Stimulated activated CD8-positive, alpha-beta memory T cell treated with anti-CD3 and anti-CD28 coated beads, Interleukin-12 subunit alpha, Interleukin-12 subunit beta, amount 100 ng/mL, for 4 hours (primary cell): Measurements from ENCODE around the gene IL20RA.
"Not testable (repeated sequence)": the region's sequence is repeated elsewhere in the genome, so short reads cannot be mapped to it uniquely, and the experiment has no call there.

ENCODE experiments used
- DNase-seq: peaks from one replicate; pipeline ENCODE4 v3.0.0-alpha.2; 2020; ENCODE audit warnings: low read depth

IL20RA gene

DNA sequence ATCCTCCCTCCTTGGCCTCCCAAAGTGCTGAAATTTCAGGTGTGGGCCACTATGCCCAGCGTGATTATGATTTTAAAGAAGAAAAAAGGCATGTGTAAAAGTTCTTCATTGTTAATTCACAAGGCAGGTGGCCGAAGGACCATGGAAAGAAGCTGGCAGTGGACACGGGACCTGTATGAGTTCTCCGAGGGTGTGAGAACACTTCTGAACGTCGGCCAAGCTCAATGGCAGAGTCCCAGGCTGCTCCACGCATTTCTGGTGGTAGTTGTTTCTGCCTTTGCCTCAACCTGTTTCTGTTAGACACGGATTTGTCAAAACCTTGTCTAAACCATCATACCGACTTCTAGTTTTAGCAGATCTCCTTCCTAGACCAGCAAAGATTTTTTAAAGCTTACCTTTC lies 36.6 kb downstream of the IL20RA start:
- no peak for DNase-seq

DNA sequence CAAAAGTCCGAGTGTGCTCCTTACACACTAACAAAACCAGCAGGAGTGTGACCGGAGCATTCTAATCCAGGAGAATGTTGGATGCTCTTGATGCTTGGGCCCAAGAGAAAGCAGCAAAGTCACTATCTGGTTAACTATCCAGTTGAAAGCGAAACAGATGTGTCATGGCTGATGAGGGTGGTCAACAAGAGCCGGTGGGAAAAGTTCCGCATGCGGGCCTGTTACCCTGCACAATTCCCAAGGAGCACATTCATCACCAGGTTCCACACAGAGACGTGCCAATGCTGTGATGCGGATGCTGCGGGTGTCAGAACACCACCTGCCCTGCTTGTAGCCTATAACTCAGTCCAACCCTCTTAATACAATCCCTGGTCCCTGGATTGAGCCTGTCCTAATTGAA lies 38.7 kb downstream of the IL20RA start:
- no peak for DNase-seq

DNA sequence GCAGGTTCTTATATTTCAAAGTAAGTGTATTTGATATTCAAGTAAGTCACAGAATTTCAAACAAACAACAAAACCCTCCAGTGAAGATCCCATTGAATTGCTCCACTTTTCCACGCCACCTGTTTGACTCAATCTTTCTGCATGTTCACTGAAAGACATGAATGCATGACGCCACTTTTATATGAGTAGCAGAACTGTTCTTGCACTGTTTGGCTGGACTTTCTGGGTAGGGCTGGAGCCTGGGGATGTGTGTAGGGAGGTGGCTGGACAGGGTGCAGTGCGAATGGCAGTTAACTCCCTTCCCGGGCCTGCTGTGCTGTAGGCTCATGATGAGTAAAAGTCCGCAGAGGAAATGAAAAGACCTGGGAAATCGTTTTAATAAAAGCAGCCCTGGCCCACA lies 39.7 kb downstream of the IL20RA start:
- DNase-seq: no peak

DNA sequence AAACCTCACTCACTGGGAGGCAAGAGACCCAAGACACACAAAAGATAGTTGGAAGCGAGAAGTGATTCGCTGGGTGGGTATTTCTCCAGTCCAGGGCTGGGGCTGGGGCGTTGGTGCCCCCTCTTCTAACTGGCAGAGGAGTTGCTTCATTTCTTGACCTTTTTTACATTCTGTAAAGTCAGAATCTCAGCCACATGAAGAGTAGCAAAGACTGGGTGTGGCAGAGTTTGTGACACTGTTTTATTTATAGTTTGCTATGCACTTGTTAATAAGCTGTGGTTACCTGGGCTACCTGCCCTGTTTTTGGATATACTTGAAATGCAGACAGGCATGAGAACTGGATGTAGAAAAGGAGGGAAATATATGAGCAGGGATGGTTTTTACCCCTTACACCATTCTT lies 42.3 kb downstream of the IL20RA start:
- DNase-seq: no peak

DNA sequence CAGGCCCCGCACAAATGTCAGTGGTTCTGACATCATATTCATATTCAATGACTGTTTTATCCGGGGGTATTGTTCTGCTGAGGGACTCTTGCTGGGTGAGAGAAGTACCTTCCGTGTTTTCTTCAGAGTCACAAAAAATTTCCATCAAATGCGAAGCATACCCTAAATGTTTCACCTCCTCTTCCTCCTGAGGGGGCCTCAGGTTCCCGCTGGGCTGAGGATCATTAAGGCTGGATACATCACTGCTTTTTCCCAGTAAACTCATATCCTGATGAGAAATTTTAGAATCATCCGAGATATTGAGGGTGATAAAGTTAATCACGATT lies 42.8 kb downstream of the IL20RA start:
- no peak for DNase-seq

DNA sequence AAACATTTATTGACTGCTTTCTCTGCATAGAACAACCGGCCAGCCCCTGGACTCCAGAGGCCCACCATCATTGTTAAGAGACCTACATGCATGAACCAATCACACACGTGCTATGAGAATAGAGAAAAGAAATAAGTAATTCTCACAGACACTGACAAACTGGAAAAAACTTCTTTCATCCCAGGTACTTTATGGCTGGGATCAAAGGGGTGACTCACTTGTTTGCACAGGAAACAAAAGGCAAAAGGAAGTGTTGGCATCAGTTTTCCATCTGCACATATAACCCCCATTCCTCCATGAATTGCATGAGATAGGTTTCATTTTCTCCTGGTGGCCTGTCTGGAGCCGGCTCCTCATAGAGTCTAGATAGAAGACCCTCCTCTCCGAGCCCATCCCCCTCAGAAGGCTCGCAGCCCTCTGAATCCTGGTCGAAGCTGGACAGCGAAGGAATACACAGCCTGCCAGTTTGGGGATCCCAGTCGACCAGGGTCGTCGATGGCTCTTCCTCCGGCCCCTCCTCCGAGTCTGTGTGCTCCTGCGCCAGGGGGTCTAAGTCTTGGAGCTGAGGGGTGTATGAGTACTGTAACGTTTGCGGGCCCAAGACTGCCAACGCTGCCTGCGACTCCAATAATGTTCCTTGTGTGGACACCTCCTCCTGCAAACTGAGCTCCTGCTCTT lies 43.3 kb downstream of the IL20RA start:
- DNase-seq: no peak

DNA sequence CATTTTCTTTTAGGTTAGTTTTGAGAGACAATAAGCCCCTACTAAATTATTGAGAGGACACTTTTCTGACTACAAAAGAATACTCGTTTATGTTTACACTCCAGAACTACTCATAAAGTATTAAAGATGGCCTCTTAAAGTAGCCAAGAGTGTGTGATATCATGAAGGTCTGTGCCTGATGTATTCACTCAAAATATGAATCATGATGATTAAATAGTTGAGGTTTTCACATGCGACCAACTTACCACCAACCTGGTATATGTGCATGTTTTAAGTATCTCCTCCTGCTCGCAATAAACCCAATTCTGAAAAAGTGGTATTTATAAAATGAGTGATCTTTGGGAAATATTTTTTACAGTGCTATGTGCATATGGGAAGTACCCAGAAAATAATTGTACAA lies 43.9 kb downstream of the IL20RA start:
- DNase-seq: no peak

DNA sequence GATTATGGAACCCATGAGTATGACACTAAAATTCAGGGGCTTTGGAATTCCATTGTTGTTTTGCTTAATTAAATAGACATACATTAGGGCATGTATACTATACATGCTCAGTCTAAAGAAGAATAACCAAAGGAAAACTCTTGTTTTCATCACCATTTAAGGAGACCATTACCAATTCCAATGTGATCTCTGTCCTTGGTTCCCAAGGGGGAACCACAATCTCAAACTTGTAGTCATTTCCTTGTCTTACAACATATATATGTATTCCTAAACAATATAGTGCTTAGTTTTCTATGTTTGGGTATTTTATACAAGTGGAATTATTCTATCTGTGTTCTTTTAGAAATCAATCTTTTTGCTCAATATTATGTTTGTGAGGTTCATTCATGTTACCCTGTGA lies 49.2 kb downstream of the IL20RA start:
- no peak for DNase-seq

DNA sequence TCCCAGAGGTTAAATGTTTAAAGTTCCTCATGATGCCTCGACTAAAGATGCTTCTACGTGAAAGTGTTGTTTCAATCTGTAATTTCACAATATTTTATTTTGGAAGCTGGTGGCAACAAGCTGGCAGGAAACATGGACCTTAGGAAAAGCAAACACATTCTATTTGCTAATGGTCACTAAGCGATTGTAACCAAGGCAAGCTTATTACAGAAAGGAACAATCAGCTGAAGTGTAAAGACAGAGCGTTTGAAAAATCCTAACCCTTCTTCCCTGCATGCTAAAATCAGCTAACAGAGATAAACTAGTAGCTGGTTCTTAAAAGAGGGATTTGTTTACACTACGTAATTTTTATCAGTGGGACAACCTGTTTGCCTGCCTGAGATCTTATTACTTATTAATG lies 50.0 kb downstream of the IL20RA start:
- DNase-seq: no peak

DNA sequence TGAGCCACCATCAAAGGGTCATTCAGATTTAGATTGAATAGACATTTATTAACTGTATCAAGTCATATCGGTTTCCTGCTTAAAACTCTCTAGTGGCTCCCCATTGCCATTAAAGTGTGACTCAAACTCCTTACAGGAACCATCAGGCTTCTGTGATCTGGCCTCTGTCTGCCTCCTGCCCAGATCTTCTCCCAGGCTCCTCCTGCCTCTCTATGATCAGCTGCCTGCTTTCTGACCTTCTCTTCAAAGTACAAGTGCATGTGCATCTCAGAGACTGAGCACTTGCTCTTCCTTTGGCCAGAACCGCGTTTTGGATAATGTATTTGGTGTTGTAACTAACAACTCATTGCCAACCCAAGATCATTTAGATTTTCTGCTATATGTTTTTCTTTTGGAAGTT lies 52.7 kb downstream of the IL20RA start:
- no peak for DNase-seq

DNA sequence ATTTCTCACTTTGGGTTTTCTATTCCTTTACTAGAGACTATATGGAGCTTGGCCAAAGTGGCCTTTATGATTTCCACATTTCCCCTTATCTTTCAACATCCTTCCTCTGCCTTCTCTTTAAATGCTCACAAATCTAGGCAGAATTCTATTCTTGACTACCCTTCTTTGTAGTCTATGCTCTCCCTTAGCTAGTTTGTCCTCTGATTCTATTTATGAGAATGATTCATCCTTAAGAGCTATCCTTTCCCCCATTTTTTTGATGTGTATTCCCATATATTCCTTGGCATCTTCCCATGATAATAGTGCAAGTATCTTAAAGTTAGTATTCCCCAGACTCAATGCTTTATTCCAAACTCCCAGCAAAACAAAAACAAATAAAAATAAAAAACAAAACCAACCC lies 53.1 kb downstream of the IL20RA start:
- no peak for DNase-seq

DNA sequence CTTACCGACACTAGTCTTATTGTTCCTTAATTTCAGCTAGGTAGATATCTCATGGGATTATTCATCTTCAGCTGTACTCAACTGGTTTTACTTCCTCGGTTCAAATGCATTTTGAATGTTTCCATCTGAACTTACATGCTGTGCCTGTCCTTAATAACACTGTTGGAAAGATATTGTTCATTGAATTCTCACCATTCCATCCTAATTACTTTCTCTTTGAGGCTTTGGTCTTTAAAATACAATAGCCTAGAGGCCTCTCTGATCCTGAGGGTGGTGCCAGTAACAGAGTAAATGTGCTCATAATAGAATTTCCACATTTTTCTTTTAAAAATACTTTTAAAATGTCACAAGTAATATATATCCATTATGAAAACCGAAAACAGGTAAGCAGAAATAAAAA lies 54.0 kb downstream of the IL20RA start:
- no peak for DNase-seq

DNA sequence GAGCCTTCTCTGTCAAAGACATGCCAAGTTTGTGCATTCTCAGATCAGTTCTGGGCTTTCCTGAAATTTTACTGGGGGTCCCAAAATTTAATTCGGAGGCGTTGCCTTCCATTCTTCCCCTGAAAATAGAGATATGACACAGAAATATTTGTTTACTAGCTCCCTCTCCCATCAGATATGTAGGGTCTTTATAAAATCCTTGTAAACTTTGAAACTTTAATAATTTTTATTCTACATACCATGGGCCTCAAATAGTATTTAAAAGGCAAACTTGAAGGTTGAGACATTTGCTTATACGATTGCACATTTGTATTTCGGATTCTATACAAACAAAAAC lies 54.6 kb downstream of the IL20RA start:
- no peak for DNase-seq

DNA sequence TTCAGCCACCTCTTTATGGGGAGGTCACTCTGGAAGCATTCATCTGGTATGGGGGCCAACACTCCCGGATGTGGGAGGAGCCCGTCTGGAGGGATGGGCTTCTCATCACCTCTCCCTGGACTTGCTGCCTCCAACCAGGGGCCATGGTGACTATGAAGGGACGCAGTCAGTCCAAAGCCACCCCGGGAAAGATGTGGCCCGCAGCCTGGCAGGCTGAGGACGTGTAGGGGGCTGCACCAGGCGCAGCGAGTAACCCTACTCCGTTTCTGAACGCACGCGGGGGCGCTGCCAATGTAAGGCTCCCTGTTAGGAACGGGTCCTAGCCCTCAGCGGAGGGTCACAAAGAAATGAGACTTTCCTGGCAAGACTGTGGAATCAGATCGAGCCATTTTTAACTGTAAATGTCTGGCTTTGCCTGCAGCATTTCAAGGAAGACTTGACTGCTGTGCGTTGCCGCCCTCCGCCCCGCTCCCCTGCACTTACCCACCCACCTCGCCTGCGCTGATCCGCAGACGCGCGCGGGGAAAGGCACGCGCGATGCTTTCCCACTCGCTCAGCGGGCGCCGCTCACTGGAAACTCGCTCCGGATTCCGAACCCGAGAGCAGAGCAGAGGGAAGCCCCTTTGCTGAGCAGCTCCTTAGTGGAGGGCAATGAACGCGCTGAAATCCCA lies 55.1 kb downstream of the IL20RA start:
- no peak for DNase-seq

DNA sequence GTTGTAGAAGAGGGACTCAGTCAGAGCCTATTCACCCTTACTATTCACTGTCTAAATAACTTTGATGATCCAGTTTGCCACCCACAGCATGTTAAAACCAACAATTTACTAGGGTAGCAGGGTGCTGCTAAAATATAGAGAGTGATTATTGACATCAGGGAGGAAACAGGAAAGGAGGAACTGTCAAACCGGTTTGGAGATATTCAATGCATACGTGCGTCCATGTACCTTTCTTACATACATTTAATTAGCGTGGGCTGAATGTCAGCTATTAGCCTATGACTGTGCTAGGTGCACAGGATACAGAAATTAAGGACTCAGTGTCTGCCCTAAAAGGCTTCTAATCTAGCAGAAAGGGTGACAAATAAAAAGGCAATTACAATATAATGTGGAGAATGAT lies 57.2 kb downstream of the IL20RA start:
- DNase-seq: no peak

DNA sequence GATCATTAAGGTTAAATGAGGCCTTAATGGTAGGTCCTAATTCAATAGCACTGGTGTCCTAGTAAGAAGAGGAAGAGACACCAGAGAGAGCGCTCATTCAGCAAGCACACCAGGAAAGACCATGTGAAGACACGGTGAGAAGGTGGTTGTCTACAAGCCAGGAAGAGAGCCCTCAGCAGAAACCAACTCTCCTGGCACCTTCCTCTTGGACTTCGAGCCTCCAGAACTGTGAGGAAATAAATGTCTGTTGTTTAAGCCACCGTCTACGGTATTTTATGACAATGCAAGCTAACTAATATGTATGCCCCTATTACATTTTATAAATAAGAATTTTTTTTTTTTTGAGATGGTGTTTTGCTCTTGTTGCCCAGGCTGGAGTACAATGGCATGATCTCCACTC lies 59.3 kb downstream of the IL20RA start:
- DNase-seq: no peak

DNA sequence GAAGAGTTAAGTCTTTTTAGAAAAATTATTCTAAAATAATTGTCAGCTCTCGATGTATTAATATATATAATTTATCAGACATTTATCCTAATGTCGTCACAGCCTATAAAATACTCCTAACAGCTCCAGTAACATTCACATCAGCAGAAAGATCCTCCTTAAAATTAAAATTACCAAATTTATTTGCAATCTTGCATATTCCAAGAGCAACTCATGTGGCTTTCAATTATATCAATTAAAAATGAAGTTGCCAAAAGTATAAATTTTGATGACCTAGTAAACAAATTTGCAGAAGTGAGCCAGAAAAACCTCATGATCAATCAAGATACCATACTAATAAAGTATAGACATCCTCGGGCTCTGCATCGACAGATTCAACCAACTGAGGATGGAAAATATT lies 60.2 kb downstream of the IL20RA start:
- DNase-seq: no peak

DNA sequence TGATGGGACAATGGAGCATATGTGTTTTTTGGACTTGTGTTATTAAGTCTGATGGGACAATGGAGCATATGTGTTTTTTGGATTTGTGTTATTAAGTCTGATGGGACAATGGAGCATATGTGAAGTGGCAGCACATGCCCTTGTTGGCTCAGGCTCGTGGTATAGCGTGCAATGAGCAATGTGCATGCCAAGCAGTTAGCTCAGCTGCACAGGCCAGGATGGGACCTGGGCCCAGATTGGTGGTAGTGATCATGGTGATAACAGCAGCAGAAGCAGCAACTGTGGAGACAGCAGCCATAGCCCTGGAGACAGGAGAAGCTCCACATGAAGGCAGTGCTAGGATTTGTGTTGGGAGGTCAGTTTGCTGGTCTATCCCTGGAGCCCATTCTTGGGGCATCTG lies 61.1 kb downstream of the IL20RA start:
- DNase-seq: no peak

DNA sequence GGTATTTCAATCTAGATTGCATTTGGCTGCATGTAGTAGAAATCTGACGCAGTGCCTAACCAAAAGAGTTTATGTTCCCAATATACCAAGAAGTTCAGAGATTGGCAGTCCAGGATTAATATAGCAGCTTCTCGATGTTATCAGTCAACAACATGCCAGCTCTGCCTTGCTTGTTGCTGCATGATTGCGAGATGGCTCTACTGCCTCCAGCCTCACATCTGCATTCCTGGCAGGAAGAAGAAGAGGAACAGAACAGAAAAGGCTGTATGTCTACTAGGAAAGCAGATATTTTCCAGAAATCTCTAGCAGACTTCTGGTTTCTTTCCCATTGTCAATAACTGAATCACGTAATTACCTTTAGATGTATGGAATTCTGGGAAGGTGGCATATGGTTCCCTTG lies 61.8 kb downstream of the IL20RA start:
- DNase-seq: no peak

DNA sequence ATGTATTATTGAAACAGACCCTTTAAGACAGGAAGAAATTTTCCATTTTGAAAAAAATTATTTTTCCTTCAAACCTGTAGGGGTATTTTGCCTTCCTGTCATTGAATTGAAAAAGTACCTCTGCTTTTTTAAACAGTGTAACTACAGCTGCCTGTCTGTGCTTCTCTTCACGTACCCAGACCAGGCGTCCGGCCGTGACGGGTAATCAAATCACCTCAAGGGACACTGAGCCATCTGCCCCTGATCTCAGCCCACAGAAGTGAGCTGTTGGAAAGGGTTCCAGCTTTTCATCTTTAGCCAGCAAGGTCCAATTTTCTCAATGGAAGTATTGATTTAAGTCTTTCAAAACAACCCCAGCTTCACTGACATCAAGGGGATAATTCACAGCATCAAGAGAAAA lies 64.7 kb downstream of the IL20RA start:
- no peak for DNase-seq

DNA sequence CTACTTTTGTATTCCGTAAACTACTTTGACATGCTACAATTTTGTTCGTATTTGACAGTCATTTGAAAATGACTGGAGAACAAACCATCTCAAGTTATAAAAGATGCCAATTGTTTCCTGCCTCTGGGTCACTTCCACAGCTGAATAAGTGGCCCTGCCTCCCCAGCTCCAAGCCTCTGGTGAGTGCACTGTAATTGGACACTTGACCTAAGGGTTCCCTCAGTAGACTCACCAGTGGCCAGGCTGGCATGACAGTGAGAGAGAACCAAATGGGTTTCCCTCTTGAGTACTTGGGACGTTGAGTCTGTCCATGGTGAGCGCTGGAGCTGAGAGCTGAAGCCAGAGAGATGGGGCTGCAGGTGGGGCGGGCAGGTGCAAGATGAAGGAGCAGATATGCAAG lies 65.6 kb downstream of the IL20RA start:
- DNase-seq: no peak

DNA sequence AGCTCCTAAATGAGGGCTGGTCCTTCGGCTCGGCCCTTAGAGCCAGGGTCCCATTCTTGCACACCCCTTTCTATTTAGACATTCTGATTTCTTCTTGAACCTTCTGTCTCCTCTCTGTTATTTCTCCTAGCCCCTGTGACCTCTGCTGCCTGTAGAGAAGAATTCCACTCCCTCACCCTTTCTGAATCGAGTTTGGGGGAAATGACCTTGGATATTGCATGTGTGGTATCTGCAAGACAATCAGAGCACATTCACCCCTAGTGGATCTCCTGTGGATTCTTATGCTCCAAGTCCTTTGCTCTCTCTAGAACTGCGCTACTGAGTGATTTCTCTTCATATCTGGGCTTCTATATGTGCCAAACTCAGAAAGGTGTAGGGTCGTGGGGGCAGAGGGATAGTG lies 67.7 kb downstream of the IL20RA start:
- no peak for DNase-seq

DNA sequence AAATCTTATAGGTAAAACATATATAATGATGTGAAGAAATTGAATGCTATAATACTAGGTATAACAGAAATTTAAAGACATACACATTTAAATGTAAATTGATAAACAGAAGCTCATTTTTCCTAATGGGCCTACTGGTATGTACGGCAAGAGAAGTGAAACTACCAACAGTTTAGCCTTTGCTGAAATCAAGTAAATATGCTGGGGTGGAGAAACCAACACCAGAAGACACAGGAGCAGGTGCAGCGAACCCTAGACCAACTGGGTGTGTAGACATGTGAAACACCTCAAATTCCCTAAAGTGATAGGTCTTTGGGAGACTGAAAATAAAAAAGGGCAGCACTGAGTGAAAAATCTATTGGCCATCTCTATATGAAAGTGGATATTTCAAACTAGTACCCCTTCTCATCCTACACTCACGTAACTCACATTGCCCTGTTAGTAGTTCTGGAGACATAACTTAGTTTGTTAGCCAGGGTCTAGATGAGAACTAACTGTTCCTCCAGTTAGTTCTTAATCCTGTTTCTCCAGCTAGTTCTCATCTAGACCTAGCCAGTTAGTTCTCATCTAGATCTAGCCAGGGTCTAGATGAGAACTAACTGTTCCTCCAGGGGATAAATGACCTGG lies 69.6 kb downstream of the IL20RA start:
- no peak for DNase-seq

DNA sequence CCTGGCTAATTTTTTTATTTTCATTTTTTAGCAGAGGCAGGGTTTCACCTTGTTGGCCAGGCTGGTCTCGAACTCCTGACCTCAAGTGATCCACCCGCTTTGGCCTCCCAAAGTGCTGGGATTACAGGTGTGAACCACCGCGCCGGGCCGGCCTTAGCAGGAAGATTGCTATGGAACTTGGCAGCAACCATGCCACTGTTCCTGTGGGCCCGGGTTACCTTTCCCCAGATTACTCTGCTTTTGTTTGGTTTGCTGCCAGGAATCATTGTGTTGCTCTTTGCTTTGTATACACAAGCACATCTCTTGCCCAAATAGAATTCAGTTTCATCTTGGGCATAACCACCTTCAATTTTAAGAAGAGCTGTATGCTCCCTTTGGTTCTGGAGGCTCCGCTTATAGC lies 71.0 kb downstream of the IL20RA start:
- not testable (repeated sequence) for DNase-seq
